Suprapubic skin (tissue), 4 donors: Measurements from ENCODE around the gene PPP1R9B. TPM values are rescaled to one million over a fixed set of nuclear protein-coding genes. Genes with fewer than 3 reads are reported as not detected.

ENCODE experiments used
- DNase-seq, 2 donors: peaks; one replicate each; pipeline ENCODE4 v3.0.0-alpha.2; 2019; ENCODE audit warnings: low spot score in 2 of 2
- H3K27ac ChIP-seq: fragments of 200-600 bp; sonication (generic); one replicate; pipeline ENCODE4 v1.5.1; 2019
- H3K27me3 ChIP-seq: fragments of 200-600 bp; sonication (generic); one replicate; pipeline ENCODE4 v1.5.1; 2019
- H3K36me3 ChIP-seq: fragments of 200-600 bp; sonication (generic); one replicate; pipeline ENCODE4 v1.5.1; 2019
- H3K4me1 ChIP-seq: fragments of 200-600 bp; sonication (generic); one replicate; pipeline ENCODE4 v1.5.1; 2019
- H3K4me3 ChIP-seq: fragments of 200-600 bp; sonication (generic); one replicate; pipeline ENCODE4 v1.5.1; 2019; ENCODE audit warnings: mild to moderate bottlenecking
- H3K9me3 ChIP-seq: fragments of 200-600 bp; sonication (generic); one replicate; pipeline ENCODE4 v1.5.1; 2019
- EP300 ChIP-seq: sonication (generic); formaldehyde crosslinking; IDR thresholded peaks from one replicate; pipeline ENCODE4 v1.6.1; 2017; ENCODE audit warnings: antibody characterized with exemption
- POLR2A ChIP-seq, 2 donors: fragments of 450-650 bp; IDR thresholded peaks; one replicate each; pipeline ENCODE4 v1.6.1; 2017; ENCODE audit warnings: antibody characterized with exemption in 2 of 2, mild to moderate bottlenecking in 2 of 2, moderate library complexity in 2 of 2
- POLR2AphosphoS5 ChIP-seq, 3 donors: sonication (generic); formaldehyde crosslinking; IDR thresholded peaks; one replicate each; pipeline ENCODE4 v1.6.1; 2017; ENCODE audit warnings: antibody characterized with exemption in 3 of 3
- WGBS: methylation state at CpG from one replicate; pipeline ENCODE4 v1.1.5; 2018; 5-methylcytosine and 5-hydroxymethylcytosine counted together
- total RNA-seq, 4 donors: library from RNA; depleted of rRNA; stranded (reverse); fragments of >200 nt; gene quantifications; one replicate each; pipeline ENCODE4 v1.1.0, GENCODE V29; 2016
- TF ChIP-seq, protein P1 (sequence below), 2 donors: fragments of 200-600 bp in 1 of 2; fragments of 450-650 bp in 1 of 2; sonication (generic) in 1 of 2; IDR thresholded peaks; one replicate each; pipeline ENCODE4 v1.5.1; 2016 to 2019; ENCODE audit warnings: antibody characterized with exemption in 2 of 2, mild to moderate bottlenecking in 1 of 2, moderate library complexity in 1 of 2

The PPP1R9B gene
- total RNA-seq, 4 donors from 2014 or later: 21.5 to 26.2 (median 23.7) TPM

DNA sequence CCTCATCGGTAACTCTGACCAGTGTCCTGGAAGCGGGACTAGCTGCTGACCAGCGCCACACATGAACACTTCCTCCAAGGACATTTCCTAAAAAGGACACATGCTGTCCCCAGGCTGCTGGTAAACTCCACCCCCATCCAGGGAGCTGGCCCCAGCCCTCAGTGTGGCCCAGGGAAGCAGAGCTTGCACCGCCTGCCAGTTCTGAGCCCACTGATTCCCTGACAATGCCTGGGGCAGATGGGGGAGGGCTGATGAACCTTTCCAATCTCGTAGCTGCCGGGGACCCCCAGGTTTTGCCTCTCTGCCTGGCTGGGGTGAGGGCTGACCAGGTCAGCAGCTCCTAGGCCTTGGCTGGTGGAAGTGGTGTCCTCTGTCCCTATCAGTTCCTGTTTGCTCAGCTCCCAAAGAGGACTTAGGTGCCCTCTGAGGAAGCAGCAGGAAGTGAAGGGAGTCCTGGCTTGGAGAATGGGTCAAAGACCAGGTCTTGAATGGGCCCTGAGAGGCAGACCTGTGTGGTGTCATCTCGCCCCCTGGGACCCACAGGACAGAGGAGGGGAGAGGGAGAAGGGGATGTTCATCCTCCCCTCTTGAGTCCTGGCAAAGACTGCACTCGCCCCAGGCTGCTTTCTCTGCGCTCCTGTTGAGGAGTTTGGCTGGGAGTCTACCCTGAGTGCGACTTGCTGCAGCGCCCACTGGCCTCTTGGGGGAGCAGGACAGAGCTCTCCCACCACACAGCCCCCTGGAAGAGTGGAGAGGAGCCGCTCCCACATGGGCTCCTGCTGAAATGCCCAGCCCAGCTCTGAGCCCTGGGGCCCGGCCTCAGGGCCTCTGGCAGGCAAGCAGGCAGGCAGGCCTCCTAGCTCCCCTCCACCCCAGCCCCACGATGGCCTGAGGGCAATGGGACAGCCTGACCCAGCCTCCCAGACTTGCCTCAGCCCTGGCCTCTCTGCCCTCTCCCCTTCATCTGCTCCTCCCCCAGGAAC, 38.5 kb downstream of the PPP1R9B start:
- Histone ChIP-seq H3K9me3 (no peaks in the 10 kb centered on the region), H3K27me3 (no peaks in the 10 kb centered on the region), H3K4me3 (no peak overlapping the region), H3K27ac (peak overlapping the region; percentile 67), H3K4me1 (peaks cover 26% of the 10 kb centered on the region), H3K36me3 (peaks cover 38% of the 10 kb centered on the region)
- TF ChIP-seq POLR2A (IDR thresholded peaks at IDR 0.05): no peak
- TF ChIP-seq, protein P1, sequence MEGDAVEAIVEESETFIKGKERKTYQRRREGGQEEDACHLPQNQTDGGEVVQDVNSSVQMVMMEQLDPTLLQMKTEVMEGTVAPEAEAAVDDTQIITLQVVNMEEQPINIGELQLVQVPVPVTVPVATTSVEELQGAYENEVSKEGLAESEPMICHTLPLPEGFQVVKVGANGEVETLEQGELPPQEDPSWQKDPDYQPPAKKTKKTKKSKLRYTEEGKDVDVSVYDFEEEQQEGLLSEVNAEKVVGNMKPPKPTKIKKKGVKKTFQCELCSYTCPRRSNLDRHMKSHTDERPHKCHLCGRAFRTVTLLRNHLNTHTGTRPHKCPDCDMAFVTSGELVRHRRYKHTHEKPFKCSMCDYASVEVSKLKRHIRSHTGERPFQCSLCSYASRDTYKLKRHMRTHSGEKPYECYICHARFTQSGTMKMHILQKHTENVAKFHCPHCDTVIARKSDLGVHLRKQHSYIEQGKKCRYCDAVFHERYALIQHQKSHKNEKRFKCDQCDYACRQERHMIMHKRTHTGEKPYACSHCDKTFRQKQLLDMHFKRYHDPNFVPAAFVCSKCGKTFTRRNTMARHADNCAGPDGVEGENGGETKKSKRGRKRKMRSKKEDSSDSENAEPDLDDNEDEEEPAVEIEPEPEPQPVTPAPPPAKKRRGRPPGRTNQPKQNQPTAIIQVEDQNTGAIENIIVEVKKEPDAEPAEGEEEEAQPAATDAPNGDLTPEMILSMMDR (IDR thresholded peaks at IDR 0.05): no peak
- TF ChIP-seq POLR2AphosphoS5 (IDR thresholded peaks at IDR 0.05): no peak
- TF ChIP-seq EP300: no peak
- 60% methylated on average over 8 of the region's 14 CpGs for WGBS
- peak in 1 of 2 donors; percentile 62 for DNase-seq

DNA sequence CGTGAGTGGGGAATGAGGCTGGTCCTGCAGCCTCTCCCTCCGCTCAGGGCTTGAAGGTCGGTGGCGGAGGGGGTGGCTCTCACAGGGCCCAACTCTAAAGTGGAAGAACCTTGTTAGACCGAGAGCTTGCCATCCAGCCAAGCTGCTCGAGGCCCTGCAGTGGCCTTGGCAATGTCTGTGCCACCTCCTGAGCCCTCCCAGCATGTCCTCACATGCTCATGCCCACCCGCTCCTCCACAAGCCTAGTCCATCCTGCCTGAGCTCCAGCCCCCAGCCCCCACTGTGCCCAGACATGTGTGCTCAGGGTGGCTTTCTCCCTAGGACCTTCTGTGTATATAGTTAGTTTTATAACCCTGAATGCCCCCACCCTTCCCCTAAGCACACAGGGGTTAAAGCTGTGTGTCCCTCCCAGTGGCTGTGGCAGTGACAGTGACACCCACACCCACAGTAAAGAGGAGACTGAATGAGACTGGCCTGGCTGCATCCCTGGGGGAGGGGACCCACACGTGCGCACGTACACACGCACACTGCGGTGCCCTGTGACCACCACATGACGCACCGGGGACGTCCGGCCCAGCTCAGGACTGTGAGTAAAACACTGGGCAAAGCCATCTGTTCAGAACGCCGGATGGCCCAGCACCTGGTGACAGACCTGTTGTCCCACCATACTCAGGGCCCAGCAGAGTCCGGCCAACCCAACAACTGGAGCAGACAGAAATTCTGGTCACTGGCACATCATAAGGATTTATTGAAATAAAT, 39.7 kb downstream of the PPP1R9B start:
- Histone ChIP-seq H3K36me3 (peaks cover 50% of the 10 kb centered on the region), H3K4me1 (peaks cover 24% of the 10 kb centered on the region), H3K4me3 (no peak overlapping the region), H3K9me3 (no peaks in the 10 kb centered on the region), H3K27me3 (no peaks in the 10 kb centered on the region), H3K27ac (peak overlapping the region; percentile 67)
- WGBS: 87% methylated on average over 16 of the region's 19 CpGs
- no peak for TF ChIP-seq POLR2AphosphoS5 (IDR thresholded peaks at IDR 0.05)
- TF ChIP-seq EP300: no peak
- TF ChIP-seq, protein P1 (IDR thresholded peaks at IDR 0.05): no peak
- TF ChIP-seq POLR2A (IDR thresholded peaks at IDR 0.05): no peak
- peak in 1 of 2 donors; percentile 68 for DNase-seq

DNA sequence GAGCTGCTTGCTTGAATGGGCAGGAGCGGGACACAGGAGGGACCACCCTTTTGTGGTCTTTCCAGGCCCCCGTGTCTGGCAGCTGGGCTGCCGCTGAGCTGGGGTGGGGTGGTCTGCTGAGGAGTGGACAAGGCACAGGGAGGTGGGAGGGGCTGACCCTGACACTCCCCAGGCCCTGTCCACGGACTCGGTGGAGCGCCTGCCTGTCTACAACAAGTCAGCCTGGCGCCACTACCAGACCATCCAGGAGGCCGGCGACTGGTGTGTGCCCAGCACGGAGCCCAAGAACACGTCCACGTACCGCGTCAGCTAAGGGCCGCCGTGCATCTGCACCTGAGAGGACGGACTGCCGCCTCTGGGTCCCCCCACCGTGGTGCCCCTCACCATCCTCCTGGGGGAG, 40.7 kb downstream of the PPP1R9B start:
- TF ChIP-seq, protein P1 (IDR thresholded peaks at IDR 0.05): no peak
- TF ChIP-seq POLR2A (IDR thresholded peaks at IDR 0.05): no peak
- TF ChIP-seq EP300: no peak
- TF ChIP-seq POLR2AphosphoS5 (IDR thresholded peaks at IDR 0.05): no peak
- no CpG with 5 or more reads among the region's 19 CpGs for WGBS
- no peaks in the 10 kb centered on the region for H3K27me3 ChIP-seq
- DNase-seq: no peak
- H3K27ac ChIP-seq: no peak overlapping the region
- H3K4me3 ChIP-seq: no peak overlapping the region
- H3K9me3 ChIP-seq: no peaks in the 10 kb centered on the region
- H3K36me3 ChIP-seq: peaks cover 60% of the 10 kb centered on the region
- H3K4me1 ChIP-seq: peaks cover 24% of the 10 kb centered on the region

DNA sequence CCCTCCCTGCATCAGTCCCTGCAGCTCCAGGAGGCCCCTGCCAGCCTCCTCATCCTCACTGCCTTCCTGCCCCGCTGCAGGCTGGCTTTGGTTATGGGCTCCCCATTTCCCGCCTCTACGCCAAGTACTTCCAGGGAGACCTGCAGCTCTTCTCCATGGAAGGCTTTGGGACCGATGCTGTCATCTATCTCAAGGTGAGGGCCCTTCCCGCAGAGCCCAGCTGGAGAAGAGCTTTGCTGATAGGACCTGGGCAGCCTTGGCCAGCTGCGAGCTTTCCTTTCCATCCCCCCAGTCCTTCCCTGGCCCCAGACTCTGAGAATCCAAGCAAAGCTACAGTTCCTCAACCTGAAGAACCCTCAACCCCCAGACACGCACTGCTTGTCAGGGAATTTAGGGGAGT, 41.3 kb downstream of the PPP1R9B start:
- Histone ChIP-seq H3K27ac (no peak overlapping the region), H3K27me3 (no peaks in the 10 kb centered on the region), H3K4me1 (peaks cover 24% of the 10 kb centered on the region), H3K36me3 (peaks cover 61% of the 10 kb centered on the region), H3K9me3 (no peaks in the 10 kb centered on the region), H3K4me3 (no peak overlapping the region)
- no peak for DNase-seq
- 82% methylated on average over 7 of the region's 7 CpGs for WGBS
- TF ChIP-seq, protein P1 (IDR thresholded peaks at IDR 0.05): no peak
- no peak for TF ChIP-seq POLR2AphosphoS5 (IDR thresholded peaks at IDR 0.05)
- no peak for TF ChIP-seq POLR2A (IDR thresholded peaks at IDR 0.05)
- no peak for TF ChIP-seq EP300

DNA sequence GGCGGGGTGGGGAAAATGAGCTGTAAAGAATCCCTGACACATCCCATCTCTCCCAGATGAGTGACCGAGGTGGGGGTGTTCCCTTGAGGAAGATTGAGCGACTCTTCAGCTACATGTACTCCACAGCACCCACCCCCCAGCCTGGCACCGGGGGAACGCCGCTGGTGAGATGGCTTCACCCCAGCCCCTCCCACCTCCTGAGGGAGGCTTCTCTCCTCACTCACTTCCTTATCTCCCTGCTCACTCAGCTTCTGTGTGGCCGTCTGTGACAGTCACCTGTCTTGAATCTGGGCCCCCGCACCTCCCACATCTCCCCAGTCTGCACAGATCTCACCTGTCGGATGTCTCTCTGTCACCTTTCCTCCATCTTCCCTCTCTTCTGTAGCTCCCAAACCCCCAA, 41.9 kb downstream of the PPP1R9B start:
- no peak for TF ChIP-seq POLR2A (IDR thresholded peaks at IDR 0.05)
- no peak for TF ChIP-seq POLR2AphosphoS5 (IDR thresholded peaks at IDR 0.05)
- no peak for TF ChIP-seq EP300
- TF ChIP-seq, protein P1 (IDR thresholded peaks at IDR 0.05): no peak
- H3K36me3 ChIP-seq: peaks cover 61% of the 10 kb centered on the region

More for the DNA sequence above, 41.9 kb downstream of the PPP1R9B start:
- H3K27me3 ChIP-seq: no peaks in the 10 kb centered on the region
- H3K4me3 ChIP-seq: no peak overlapping the region
- 87% methylated on average over 7 of the region's 9 CpGs for WGBS
- H3K9me3 ChIP-seq: no peaks in the 10 kb centered on the region
- no peak for DNase-seq
- peaks cover 24% of the 10 kb centered on the region for H3K4me1 ChIP-seq
- H3K27ac ChIP-seq: no peak overlapping the region
